HUES64 (cell line): Measurements from ENCODE around the gene THBD.

Experiments
- H3K27ac ChIP-seq: 2 replicates; pipeline ENCODE4 v1.7.0; 2013; ENCODE audit warnings: low read depth, low read length, inconsistent platforms
- H3K27me3 ChIP-seq: 2 replicates; pipeline ENCODE4 v1.6.1; 2013; ENCODE audit warnings: mild to moderate bottlenecking, low read length; ENCODE audit not compliant: insufficient read depth
- H3K36me3 ChIP-seq: 2 replicates; pipeline ENCODE4 v1.6.1; 2013; ENCODE audit warnings: mild to moderate bottlenecking, low read length; ENCODE audit not compliant: insufficient read depth
- H3K4me1 ChIP-seq: 2 replicates; pipeline ENCODE4 v1.6.1; 2013; ENCODE audit warnings: mild to moderate bottlenecking, low read length, moderate library complexity; ENCODE audit not compliant: insufficient read depth
- H3K4me3 ChIP-seq: 2 replicates; pipeline ENCODE4 v1.5.1; 2013; ENCODE audit warnings: mild to moderate bottlenecking, low read length, moderate library complexity
- H3K9ac ChIP-seq: 2 replicates; pipeline ENCODE4 v1.6.1; 2013; ENCODE audit warnings: mild to moderate bottlenecking, low read depth, low read length
- H3K9me3 ChIP-seq: 2 replicates; pipeline ENCODE4 v1.6.1; 2013; ENCODE audit warnings: low read depth, low read length; ENCODE audit not compliant: insufficient read depth
- WGBS: fragments of 150-250, 120-280 bp; methylation state at CpG from one replicate; pipeline ENCODE4 v1.1.7; 2013; ENCODE audit warnings: missing lambda C conversion rate; 5-methylcytosine and 5-hydroxymethylcytosine counted together

The THBD gene

DNA sequence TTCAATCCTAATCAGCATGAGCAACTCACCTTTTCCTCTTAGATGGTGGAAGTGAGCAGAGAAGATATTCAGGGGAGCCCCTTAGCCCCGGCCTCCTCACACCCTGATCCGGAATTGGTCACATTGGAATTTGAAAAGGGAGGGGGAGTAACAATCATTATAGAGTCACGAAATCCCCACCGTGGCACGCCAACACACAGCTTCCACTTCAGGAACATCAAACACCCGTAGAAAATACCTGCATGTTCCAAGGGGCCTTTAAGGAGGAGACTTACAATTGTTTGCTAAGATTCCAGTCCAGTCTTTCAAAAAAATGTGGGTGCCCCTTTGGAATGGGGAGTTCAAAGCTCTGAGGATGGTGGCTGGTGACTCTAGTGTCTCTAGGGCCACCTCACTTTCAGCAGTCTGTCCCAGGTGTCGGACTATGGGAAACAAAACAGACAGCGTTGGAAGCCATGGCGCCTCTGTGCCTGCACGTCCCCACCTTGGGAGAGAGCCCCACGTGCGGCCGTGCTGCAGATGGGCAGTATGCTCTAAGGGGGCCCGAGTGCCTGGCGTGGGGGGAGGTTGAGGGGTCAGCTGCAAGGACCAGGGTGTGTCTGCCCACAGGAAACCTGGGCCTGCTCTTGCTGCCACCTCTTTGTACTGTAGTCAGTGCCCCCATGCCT, 34.2 kb upstream of the THBD start:
- H3K9ac ChIP-seq, result no peak overlapping the region
- no peak overlapping the region for H3K27ac ChIP-seq
- peaks cover 10% of the 10 kb centered on the region for H3K4me1 ChIP-seq
- H3K4me3 ChIP-seq, result no peak overlapping the region
- no peaks in the 10 kb centered on the region for H3K27me3 ChIP-seq
- 93% methylated on average over 13 of the region's 15 CpGs for WGBS
- no peaks in the 10 kb centered on the region for H3K36me3 ChIP-seq
- H3K9me3 ChIP-seq, result no peaks in the 10 kb centered on the region

DNA sequence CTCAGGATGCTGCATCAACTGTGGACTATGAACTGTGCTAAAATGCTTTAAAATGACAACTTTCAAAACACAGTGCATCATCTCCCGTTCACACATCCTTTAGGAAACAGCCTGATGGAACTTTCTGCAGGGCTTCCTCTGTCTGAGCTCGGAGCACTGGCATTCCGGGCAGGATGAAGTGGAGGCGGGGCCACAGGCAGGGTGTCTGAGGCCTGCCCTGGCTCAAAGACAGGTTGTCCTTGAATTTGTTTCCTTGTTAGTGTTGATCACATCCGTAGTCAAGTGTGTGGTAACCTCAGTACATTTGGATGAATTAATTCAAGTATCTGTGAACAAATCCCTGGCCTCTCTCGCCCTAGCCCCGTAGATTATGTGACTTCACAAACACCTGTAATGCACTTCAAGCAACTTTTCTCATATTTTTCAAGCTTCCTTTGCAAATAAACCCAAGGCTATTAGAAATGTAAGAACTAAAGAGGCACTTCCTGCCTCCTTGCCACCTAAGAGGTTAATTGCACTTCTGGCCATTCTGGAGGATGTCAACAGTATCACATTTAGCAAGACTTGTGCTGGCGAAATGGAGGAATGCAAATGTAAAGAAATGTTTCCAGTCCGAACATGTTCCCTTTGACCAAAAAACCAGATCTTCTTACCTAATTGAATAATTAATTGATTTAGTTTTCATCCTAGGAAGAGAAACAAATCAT, 33.5 kb upstream of the THBD start:
- H3K4me3 ChIP-seq, result no peak overlapping the region
- 63% methylated on average over 8 of the region's 9 CpGs for WGBS
- no peaks in the 10 kb centered on the region for H3K27me3 ChIP-seq
- no peak overlapping the region for H3K9ac ChIP-seq
- no peaks in the 10 kb centered on the region for H3K9me3 ChIP-seq
- H3K27ac ChIP-seq, result no peak overlapping the region
- H3K36me3 ChIP-seq, result no peaks in the 10 kb centered on the region
- peaks cover 12% of the 10 kb centered on the region for H3K4me1 ChIP-seq

DNA sequence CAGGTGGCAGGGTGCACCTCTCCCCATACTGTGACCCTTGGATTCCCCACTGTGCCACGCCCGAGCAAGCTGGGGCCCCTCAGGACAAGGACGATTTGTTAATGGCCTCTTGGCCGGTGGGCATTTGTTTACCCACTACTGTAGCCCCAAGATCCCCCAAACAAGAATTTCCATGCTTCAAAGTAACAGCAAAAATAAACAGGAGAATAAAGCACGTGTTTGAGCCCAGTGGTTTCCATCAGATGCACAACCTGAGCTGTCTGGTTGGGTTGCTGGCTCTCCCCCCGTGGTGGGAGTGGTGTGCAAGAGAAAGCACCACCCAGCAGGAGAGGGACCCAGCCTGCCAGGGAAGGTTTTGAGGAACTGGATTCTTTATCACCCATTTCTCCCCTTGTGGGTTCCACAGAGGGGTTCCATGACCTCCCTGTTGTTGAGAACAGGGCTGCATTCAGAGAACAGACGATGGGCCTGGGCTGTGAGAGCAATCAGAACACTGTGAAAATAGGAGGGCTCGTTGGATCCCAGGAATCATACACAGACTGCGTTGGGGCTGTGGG, 31.9 kb upstream of the THBD start:
- H3K9me3 ChIP-seq, result no peaks in the 10 kb centered on the region
- H3K36me3 ChIP-seq, result no peaks in the 10 kb centered on the region
- H3K27me3 ChIP-seq, result no peaks in the 10 kb centered on the region
- H3K27ac ChIP-seq, result no peak overlapping the region
- 92% methylated on average over 9 of the region's 9 CpGs for WGBS
- H3K4me3 ChIP-seq, result no peak overlapping the region
- H3K4me1 ChIP-seq, result peaks cover 12% of the 10 kb centered on the region
- no peak overlapping the region for H3K9ac ChIP-seq

DNA sequence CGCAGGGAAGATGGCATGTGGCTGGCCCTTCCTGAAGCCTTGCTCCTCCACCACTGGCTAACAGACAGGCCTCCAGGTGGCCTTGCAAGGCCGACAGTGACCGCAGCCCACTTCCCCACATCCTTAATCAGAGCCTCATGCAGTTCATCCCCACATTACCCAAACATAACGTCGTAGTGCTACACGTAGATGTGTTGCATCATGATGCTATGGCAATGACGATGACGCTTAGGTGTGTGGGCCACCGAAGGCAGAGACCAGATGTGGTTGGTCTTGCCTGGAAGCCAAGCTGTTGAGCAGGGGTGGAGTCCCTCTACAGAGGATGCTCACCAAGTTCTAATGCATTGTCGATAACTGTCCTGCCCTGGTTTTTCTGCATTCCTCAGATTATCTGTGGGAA, 31.0 kb upstream of the THBD start:
- 96% methylated on average over 10 of the region's 10 CpGs for WGBS

DNA sequence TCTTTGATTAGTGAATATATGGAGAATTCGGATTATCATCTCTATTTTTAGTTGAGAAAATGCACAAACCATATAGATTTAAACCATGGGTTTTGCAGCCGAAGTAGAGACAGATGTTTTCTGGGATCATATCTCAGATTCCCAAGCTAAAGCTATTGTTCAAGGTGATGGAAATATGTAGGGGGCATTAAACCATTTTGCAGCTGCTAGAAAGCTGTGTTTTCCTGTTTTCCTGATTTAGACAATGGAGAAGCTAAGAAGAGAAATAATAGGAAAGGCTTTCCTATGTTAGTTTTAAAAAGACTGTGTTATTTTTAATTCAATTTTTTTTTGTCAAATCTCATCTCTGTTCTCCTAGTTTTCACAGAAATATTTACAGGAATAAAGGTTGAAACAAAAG, 30.5 kb upstream of the THBD start:
- H3K36me3 ChIP-seq, result no peaks in the 10 kb centered on the region
- H3K9me3 ChIP-seq, result no peaks in the 10 kb centered on the region
- H3K4me1 ChIP-seq, result peaks cover 12% of the 10 kb centered on the region
- 80% methylated on average over 2 of the region's 2 CpGs for WGBS
- H3K27me3 ChIP-seq, result no peaks in the 10 kb centered on the region
- H3K27ac ChIP-seq, result no peak overlapping the region
- no peak overlapping the region for H3K9ac ChIP-seq
- H3K4me3 ChIP-seq, result no peak overlapping the region

More for the DNA sequence above, 31.0 kb upstream of the THBD start:
- H3K27me3 ChIP-seq, result no peaks in the 10 kb centered on the region
- no peaks in the 10 kb centered on the region for H3K36me3 ChIP-seq
- no peak overlapping the region for H3K4me3 ChIP-seq
- H3K27ac ChIP-seq, result no peak overlapping the region
- H3K9me3 ChIP-seq, result no peaks in the 10 kb centered on the region
- no peak overlapping the region for H3K9ac ChIP-seq
- peaks cover 12% of the 10 kb centered on the region for H3K4me1 ChIP-seq

DNA sequence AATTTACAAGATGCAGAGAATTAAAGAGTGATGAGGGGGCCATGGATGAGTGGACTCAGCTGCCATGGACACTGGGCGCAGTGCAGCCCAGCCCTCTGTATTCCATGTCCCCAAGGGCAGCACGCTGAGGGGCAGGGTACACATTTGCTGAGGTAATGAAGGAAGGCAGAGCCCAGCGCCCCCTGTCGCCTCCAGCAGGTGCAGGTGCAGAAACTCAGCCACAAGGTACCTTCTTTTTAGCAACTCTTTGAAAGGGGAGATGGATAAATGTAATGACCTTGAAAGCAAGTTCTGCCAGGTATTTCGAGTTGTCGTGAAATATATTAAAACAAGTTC, 29.5 kb upstream of the THBD start:
- Histone ChIP-seq H3K9ac (no peak overlapping the region), H3K27me3 (no peaks in the 10 kb centered on the region), H3K36me3 (no peaks in the 10 kb centered on the region), H3K27ac (no peak overlapping the region), H3K4me3 (no peak overlapping the region), H3K4me1 (peaks cover 12% of the 10 kb centered on the region), H3K9me3 (no peaks in the 10 kb centered on the region)
- 58% methylated on average over 4 of the region's 6 CpGs for WGBS

DNA sequence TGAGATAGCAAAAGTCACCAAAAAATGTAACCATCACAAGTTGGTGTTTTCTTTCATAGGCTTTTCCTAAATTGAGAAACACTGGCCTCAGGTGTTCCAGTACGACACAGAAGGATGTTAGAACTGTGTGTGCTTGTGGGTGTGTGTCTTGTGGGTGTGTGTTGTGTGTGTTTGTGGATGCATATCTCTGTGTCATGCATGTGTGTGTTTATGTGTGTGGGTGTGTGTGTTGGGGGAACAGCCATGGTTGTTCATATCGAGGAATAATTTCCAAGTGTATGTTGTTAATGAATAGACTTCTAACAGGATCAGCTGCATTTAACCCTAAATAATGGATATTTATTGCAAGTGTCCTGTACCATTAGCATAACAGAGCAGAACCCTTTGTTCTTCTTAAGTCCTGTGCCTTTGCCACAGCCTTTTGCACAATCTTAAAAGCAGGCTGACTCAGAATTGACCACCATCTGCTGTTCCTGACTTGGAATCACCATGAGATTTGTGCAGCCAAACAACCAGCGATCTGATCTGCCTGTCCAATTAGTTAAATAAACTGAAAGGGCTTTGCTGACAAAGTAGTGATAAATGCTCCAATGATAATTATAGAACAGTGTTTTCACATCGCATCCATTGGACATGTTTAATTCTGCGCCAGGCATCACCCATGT, 29.0 kb upstream of the THBD start:
- no peak overlapping the region for H3K4me3 ChIP-seq
- no peak overlapping the region for H3K9ac ChIP-seq
- H3K9me3 ChIP-seq, result no peaks in the 10 kb centered on the region
- WGBS, result 98% methylated on average over 5 of the region's 5 CpGs
- peaks cover 12% of the 10 kb centered on the region for H3K4me1 ChIP-seq
- H3K27me3 ChIP-seq, result no peaks in the 10 kb centered on the region
- no peaks in the 10 kb centered on the region for H3K36me3 ChIP-seq
- H3K27ac ChIP-seq, result no peak overlapping the region

DNA sequence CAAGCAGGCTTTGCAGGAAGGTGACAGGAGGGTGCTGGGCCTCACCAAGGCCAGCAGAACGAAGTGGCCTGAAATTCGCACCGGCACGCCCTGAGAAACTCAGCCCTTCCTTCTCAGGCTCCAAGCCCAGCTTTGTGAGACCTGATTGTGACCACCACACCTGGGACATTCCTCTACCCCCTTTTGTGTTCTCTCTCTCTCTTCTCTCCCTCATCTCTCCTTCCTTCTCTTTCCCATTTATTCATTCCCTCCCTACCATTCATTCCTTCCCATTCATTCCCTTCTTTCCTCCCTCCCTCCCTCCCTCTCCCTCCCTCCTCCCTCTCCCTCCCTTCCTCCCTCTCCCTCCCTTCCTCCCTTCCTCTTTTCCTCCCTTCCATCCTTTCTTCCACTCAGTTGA, 27.8 kb upstream of the THBD start:
- no peak overlapping the region for H3K27ac ChIP-seq
- H3K9me3 ChIP-seq, result no peaks in the 10 kb centered on the region
- H3K4me1 ChIP-seq, result peaks cover 3% of the 10 kb centered on the region; the same call in 1 of the 2 replicates
- 88% methylated on average over 4 of the region's 4 CpGs for WGBS
- no peaks in the 10 kb centered on the region for H3K27me3 ChIP-seq
- no peak overlapping the region for H3K9ac ChIP-seq
- H3K36me3 ChIP-seq, result no peaks in the 10 kb centered on the region
- H3K4me3 ChIP-seq, result no peak overlapping the region

DNA sequence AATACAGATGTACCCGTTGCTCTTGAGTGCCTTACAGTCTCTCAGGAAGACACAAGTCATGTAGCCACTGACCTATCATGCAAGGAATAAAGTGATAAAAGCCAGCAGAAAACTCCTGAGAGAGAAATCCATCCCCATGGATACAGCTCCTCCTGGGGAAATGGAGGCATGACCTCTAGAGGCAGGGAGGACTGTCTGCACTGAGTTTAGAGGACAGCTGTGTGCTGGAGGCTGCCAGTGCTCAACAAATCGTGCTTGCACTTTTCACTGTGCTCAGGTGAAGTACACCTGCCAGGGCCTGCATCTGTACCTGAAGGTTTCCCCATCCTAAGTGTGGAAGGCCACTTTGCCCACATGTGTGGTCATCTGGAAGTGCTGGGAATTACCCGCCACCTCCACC, 24.6 kb upstream of the THBD start:
- no peaks in the 10 kb centered on the region for H3K36me3 ChIP-seq
- no peak overlapping the region for H3K4me3 ChIP-seq
- H3K27ac ChIP-seq, result no peak overlapping the region
- H3K4me1 ChIP-seq, result peaks cover 3% of the 10 kb centered on the region; the same call in 1 of the 2 replicates
- 96% methylated on average over 3 of the region's 3 CpGs for WGBS
- H3K9me3 ChIP-seq, result no peaks in the 10 kb centered on the region
- H3K27me3 ChIP-seq, result no peaks in the 10 kb centered on the region
- no peak overlapping the region for H3K9ac ChIP-seq

DNA sequence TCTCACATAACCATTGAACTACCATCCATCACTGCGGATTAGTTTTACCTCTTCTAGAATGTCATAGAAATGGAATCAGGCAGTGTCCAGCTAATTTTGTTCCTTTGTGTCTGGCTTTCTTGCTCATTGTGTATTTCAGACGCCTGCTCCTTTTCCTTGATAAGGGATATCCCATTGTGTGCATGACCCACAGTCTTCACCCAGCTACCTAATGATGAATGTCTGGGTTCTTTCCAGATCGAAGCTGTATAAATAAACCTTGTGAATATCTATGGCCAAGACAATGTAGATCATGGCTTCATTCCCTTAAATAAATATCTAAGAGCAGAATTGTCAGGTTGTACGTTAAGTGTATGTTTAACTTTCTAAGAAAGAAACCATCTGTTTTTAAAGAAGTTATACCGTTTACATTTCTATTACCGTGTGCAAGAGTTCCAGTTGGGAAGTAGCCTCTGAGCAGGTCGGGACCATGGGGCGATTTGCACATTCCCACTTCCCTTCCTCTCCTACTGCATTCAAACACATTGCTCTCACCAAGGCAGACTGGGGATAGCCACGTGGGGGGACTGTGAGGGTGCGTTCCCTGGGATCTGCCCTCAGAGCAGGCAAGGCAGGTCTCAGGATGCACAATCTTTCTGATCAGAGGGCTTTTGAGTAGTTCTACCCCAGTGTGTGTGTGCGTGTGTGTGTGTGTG, 23.6 kb upstream of the THBD start:
- whole genome bisulfite sequencing, result 94% methylated on average over 10 of the region's 11 CpGs

DNA sequence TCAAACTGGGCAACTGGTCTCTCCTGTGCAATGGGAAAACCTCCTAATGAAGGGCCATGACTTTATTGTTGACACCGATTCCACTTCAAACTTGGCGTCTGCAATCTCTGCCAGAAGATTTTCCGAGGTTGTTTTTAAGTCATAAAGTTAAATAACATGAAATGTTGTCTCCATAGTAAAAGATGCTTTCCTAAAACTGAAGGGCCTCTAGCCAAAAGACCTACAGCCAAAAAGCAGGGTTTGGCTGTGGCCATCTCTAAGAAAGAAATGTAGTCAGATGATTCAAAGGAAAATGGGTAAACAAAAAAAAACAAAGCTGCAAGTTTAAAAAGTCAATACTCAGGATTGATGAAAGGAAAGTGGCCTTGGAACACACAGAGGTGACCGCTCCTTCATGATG, 22.5 kb upstream of the THBD start:
- no peaks in the 10 kb centered on the region for H3K9me3 ChIP-seq
- 94% methylated on average over 4 of the region's 4 CpGs for WGBS

More for the DNA sequence above, 23.6 kb upstream of the THBD start:
- Histone ChIP-seq H3K9ac (no peak overlapping the region), H3K27me3 (no peaks in the 10 kb centered on the region), H3K36me3 (no peaks in the 10 kb centered on the region), H3K9me3 (no peaks in the 10 kb centered on the region), H3K4me1 (no peaks in the 10 kb centered on the region), H3K4me3 (no peak overlapping the region), H3K27ac (no peak overlapping the region)

More for the DNA sequence above, 22.5 kb upstream of the THBD start:
- Histone ChIP-seq H3K36me3 (no peaks in the 10 kb centered on the region), H3K4me3 (no peak overlapping the region), H3K9ac (no peak overlapping the region), H3K27me3 (no peaks in the 10 kb centered on the region), H3K27ac (no peak overlapping the region), H3K4me1 (no peaks in the 10 kb centered on the region)
